GM18517 (cell line): ENCODE measurements around the gene STIM2.

Experiments
- ATAC-seq: cut with Tn5 transposase; IDR thresholded peaks from one replicate; pipeline ENCODE4 v1.9.1; 2021; ENCODE audit warnings: mild to moderate bottlenecking, moderate library complexity; ENCODE audit not compliant: unreplicated experiment

The STIM2 gene

DNA sequence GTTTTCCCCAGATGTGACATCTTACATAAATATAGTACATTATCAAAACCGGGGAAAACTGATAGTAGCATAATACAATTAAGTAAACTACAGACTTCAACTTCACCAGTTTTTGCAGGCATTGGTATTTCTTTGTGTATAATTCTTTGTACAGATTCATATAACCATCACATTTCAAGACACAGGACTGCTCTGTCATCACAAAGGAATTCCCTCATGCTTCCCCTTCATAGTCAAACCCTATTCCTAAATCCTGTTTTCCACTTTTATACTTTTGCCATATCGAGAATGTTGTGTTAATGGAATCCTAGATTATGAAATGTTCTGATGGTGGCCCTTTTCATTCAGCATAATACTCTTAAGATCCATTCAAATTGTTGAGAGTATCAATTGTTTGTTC lies 36.0 kb downstream of the STIM2 start:
- no peak for ATAC-seq

DNA sequence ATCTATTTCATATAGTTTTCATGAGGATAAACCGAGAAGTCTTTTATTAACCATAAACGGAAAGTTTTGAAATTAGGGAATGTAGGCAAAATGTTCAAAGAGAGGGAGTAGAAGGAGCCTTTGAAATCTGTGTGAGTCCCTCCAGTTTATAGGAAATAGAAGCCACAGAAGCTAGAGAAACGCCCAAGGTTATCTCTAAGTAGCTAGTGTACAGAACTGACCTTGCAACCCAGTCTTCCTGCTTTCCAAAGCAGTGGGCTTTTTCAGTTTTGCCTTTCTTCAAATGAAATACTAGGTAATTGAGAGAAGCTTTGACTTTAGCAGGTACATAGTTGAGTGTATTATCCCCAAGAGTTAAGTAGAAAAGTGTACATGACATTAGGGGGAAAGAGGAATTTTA lies 39.4 kb downstream of the STIM2 start:
- ATAC-seq: no peak

DNA sequence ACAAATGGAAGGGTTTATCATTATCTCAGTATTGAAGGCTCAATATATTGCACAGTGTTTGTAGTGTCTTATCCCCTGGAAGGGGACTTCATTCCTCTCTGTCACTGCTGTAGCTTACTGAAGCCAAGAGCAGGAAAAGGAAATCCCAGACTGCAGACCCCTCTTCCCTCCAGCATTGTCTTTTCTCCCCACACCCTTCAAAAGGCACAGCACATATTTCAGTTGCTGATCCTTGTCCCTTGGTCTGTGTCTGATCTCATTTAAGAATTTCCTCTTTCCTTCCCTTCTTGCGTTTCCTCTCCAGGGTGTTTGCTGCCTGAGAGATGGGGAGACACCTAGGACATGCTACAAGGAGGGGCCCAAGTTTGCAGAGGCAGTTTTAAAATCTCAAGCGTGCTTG lies 40.1 kb downstream of the STIM2 start:
- no peak for ATAC-seq

DNA sequence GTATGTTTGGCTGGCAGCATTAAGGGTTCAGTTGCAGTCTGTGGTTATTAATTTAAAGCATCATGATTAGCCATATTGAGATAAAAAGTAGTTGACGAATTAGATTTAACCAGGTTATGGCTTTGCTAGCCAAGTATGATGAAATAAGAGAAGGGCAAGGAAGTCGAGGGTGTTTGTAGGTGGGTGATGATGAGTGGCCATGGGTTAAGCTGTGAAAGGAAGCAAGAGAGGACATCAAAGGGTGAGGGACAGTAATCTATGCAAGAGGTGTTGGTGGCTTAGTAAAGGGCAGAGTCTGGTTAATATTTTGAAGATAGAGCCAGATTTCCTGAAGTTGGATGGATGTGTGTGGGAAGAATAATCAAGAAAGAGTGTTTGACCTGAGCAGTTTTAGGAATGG lies 44.5 kb downstream of the STIM2 start:
- no peak for ATAC-seq

DNA sequence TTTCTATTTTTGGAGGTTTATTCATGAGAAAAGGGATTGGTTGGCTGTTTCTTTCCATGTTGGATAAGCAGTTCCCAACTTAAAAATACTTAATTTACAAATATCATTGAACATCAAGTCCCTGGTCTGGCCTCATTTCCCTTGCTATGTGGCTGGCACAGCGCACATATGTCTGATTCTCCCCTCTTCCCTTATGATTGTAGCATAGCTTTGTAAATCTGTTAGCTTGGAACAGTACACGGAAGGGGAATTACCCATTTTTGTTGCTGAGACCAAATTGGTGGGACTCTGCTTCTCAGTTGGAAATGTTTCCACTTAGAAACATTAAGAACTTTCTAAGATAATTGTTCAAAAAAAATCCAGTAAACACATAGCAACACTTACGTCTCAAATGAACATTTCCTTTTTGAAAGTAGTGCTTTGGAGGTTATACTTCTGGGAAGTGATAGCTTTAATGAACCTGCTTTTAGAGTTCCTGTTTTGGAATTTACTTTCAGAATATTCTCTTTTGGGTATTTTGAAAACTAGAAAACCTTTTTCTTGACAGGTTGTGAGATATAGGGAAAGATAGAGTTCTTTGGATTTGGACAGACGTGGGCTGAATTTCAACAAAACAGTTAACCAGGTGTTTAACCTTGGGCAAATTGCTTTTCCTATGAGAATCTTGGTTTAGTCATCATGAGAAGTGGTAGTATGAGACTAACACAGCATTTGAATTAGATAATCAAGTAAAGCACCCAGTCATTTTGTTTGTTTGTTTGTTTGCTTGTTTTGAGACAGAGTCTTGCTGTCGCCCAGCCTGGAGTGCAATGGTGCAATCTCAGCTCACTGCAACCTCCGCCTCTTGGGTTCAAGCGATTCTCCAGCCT lies 47.3 kb downstream of the STIM2 start:
- ATAC-seq: no peak

DNA sequence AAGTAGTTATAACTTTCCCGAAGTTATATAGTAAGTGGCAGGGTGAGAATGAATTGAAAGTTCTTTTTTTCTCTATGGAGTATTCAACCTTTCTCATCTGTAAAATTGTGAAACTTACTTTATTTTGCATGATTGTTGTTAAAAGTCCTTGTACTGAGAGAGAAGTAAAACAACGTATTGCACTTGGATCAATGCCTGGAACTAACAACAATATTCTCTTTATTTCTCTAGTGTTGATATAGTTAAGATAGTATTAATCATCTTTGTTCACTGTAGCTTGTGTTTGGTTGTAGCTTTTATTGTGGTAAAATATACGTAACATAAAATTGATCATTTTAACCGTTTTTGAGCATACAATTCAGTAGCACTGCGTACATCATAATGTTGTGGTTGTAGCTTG lies 48.7 kb downstream of the STIM2 start:
- no peak for ATAC-seq

DNA sequence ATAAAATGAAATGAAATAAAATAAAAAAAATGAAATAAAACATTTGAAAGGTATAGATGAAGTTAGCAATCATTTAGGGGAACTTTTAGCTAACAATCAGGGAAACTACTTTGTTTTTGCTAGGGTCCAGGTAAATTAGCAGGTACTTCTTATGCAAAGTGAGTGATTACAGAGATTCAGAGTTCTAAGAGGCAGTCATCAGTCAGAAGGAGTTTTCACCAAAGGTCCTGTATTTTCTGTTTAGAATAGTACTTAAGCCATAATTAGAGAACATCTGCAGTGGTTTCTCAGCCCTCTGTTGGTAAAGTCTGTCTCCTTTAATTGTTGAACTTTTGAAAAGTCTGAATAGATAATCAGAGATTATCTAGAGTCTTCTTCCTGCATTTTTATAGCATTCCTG lies 50.6 kb downstream of the STIM2 start:
- ATAC-seq: no peak

DNA sequence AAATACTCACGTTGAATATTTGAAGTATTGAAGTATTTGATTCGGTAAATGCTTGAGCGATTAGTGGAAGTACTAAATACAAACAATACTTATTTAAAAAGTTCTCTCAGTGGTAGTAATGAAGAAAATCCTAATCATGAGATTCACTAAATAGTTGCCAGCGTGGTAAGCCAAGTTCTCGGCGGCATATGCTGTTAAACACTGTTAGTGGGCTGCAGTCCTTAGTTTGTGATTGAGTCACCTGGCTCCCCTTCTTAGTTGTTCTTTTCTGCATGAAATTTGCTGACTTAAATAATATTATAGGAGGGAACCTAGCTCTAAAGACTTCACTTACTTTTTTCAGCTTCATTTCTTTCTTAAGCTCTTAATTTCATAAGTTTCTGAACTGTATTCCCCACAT lies 51.4 kb downstream of the STIM2 start:
- ATAC-seq: no peak

DNA sequence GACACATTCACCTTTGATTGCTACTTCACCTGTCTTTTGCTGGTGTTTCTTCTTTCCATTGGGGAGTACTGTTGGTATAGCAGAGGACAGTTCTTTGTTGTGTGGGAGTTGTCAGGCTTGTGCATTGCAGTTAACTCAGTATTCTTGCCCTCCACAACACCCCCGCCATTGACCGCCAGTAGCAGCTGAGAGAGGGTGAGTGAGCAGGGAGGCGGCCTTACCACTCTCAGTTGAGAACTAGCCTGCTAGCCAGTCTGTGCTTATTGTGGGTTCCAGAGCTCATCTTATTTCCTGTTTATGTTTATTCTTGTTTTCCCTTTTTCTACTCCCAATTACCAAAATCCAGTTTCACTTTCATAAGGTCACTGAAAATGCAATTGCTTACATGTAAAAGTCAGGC lies 52.2 kb downstream of the STIM2 start:
- ATAC-seq: peak; percentile 68

DNA sequence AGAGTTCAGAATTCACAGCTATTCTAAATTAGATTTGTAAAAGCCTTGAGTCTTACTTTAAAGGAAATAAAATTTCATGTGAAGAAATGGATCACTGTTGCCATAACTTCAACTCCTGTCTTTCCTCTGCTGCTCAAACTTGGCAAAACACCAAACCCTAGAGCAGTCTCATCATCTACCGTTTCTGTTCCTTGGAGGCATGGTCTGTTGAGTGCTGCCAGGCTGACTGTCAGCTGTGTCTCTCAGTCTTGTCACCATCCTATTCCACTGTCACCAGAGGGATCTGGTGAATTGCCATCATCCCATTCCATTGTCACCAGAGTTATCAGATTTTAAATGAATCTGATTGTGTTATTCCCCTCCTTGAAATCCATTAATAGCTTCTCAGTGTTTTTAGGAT lies 55.6 kb downstream of the STIM2 start:
- no peak for ATAC-seq

DNA sequence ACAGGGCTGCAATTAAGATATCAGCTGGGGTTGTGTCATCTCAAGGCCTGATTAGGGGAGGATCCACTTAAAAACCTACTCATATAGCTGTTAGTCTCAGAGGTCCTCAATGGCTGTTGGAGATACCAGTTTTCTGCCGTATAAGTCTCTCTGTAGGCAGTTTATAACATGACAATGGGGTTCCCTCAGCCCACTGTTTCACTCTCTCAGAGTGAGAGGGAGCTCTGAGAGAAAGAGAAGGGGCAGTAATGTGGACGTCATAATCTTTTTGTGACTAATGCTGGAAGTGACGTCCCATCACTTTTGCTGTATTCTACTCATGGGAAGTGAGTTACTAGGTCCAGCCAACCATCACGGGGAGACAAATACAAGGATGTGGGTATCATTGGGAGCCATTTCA lies 70.3 kb downstream of the STIM2 start:
- no peak for ATAC-seq

DNA sequence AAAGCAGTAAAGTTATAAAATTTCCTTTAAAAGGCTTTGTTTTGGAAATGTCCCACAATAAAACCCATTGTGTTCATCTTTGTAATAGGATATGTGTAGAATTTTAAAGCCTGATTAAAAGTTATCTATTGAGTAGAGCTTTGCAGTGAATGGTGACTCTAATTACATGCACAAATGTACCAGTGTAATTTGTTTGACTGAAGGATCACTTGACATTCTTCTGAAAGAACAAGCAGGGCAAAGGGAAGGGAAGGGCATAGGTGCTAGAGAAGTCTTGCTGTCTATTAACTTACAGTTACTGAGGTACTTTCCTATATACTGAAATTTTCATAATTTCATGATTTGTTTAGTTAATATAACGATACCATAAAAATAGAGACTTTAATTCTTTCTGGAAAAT lies 70.8 kb downstream of the STIM2 start:
- no peak for ATAC-seq

DNA sequence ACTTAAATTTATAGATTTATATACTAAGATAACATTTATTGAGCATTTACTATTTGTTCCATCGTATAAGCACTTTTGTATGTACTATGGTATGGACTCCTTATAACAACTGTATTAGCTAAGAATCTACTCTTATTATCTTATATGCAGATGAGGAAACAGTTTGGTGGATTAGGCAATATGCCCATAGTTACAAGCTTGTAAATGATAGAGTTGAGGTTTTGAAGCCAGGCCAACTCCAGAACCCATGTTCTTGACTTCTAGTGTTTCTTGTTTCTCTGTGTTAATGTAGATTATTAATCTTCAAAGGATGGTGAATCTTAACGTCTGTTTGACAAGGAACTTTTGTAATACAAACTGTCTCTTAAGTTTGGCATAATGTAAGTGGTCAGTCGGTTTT lies 71.3 kb downstream of the STIM2 start:
- no peak for ATAC-seq

DNA sequence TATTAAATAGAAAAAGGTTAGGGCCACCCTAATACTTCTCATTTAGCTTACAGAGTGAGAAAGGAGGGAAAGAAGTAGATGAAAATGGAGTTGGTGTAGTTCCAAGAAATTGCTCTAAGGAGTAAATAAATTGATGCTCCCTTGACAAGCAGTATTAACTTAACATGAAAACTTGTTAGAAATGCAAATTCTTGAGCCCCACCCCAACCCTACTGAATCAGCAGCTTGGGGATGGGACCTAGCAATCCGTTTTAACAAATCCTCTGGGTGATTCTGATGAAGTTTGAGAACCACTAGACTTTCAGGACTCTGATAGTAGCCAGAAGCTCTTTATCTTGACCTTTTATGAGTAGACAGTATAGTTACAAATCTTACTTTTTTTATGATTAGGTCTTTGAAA lies 74.8 kb downstream of the STIM2 start:
- no peak for ATAC-seq

DNA sequence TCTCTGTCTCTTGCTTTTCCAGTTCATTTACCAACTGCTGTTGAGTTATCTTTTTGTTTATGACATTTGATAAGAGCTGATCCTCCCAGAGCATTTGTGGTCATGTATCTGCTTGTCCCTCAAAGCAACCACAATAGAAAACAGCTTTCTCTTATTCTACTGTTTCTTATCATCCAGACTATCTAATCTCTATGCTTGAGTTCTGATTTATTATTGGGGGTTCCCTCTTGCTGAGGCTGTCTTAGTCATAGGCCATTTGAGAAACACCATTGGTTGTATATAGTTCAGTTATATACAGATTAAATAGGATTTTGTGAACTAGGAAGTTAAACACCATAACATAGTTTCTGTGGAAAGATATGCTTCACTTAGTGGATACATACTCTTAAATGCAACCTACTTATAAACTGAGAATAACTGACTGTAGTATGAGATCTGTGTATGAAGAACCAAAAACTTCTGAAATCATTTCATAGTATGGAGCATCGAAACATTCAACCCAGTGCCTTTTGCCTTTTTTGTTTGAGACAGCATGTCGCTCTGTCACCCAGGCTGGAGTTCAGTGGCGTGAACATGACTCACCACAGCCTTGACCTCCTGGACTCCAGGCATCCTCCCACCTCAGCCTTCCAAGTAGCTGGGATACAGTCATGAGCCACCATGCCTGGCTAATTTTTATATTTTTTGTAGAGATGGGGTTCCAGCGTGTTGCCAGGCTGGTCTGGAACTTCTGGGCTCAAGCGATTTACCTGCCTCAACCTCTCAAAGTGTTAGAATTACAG lies 75.8 kb downstream of the STIM2 start:
- ATAC-seq: no peak

DNA sequence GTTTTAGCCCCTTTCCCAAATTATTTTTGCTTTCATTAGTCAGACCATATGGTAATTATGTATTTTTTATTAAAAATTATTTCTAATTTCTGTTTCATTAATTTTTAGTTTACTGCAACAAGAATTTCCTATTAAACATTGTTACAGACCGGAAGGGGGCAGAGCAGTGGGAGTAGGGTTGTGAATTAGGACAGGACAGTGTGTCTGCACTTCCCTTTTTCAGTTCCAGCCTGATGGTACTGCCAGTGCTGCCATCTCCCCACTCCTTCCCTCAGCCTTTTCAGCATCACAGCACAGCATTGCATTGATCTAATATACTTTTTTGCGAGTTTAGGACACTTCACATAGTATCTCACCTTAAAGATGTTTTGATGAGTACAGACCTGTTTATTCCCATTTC lies 76.5 kb downstream of the STIM2 start:
- ATAC-seq: peak; percentile 78

DNA sequence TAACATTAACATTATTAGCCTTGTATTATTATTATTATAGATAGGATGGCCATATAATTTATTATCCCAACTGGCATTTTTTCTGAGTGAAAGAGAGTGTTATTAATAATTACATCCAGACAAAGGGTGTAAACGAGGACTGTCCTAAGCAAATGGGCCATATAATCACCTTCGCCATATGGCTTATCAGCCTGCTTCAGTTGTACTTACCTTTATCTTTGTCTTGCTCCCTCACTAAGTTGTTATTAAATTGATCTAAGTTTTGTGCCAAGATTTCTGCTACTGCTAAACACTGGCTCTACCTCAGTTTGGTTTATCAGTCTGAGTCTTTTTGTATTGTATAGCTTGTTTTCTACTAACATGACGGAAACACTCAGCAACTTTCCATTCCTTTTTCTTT lies 76.9 kb downstream of the STIM2 start:
- no peak for ATAC-seq

DNA sequence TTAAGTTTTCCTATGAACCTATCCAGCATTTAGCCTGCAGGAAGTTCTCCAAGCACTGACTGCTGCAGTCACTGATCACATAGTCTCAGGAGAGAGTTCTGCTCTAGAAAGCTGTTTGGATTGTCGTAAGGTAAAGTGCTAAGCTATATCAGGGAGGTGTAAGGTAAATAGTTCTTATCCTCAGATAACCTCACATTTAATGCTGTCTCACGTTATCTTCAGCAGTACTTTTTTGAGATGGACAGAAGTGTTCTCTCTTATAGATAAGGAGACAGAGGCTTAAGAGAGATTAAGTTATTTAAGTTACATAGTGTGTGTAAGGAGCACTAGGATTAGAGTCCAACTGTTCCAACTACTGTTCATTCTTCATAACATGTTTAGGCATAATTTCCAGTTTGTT lies 77.9 kb downstream of the STIM2 start:
- ATAC-seq: no peak

DNA sequence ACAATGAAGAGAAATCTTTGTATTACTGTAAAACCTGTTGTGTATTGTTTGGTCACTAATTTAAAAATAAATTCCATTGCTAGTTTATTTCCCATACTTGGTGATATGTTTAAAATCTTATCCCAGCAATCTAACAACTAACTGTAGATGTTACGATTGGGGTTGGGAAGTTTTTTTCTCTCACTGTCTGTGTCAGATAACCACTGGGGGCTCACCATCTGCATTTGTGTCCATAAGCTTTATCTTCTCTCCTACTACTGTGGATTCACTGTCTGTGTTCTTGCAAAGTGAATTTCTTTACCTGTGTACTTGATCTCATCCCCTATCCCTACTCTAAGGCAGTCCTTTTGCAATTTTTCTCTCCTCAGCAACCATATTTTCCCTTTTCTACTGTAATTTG lies 81.3 kb downstream of the STIM2 start:
- ATAC-seq: no peak

DNA sequence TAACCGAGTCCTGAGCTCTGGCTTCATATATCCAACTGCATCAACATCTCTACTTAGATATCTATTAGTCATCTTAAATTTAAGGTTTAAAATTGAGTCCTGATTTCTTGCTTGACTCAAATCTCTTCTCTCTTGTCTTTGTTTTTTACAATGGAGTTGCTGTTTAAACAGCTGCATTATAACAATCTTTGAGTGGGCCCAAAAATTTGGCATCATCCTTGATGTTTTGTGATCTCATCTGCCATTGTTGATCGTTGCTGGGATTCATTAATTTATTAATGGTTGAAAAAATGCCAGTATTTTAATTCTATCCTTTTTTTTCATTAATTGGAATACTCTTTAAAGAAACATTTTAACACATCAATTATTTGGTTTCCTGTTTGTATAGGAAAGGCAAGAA lies 82.2 kb downstream of the STIM2 start:
- no peak for ATAC-seq

DNA sequence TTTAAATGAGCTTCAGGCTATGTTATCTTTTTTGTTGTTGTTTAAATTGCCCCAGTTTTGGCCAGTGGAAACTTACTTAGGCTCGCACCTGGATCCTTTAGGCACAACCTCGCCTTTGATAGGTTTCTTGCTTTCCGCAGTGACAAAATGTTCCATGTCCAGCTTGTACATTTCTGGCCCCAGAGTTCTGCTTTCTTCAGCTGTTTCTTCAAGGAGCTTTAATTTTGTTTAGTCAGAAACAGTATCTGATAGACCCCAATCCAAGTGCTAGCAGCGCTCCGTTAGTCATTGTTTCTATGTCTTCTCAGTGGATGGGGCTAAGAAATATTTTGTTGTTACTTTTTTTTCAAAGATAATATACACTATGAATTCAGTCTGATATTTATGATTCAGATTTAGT lies 82.8 kb downstream of the STIM2 start:
- no peak for ATAC-seq

DNA sequence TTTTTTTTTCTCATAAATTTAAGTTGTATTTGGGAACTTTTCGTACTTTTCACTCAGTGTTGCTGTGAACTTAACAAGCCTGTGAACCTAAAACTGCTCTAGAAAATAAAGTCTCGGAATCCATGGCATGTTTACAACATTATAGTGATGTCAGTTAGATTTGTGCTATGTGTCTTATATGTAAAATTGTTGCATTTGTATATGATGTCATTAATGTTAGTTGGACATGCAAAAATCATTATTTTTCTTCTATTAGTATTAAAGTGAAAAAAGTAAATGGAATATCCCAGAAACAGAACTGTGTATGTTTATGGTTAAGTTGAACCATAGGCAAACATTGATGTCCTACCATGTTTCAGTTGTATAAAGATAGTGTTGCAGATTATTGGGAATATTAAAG lies 85.2 kb downstream of the STIM2 start:
- ATAC-seq: no peak
